Chondrocyte (in vitro differentiated cells): ENCODE results near the gene MGST2. TPM values are rescaled to one million over a fixed set of nuclear protein-coding genes. Genes with fewer than 3 reads are reported as not detected.

Source experiments
- DNase-seq: peaks from one replicate; pipeline ENCODE4 v3.0.0; 2021; ENCODE audit warnings: mixed read lengths, low spot score
- H3K27ac Mint-ChIP-seq: one replicate; pipeline ENCODE4 v1.8.0; 2021; ENCODE audit warnings: mild to moderate bottlenecking, moderate library complexity, mixed read lengths; ENCODE audit not compliant: unreplicated experiment
- H3K27me3 Mint-ChIP-seq: 2 replicates; pipeline ENCODE4 v1.8.0; 2021; ENCODE audit warnings: low read depth, mixed read lengths
- H3K36me3 Mint-ChIP-seq: 2 replicates; pipeline ENCODE4 v1.8.0; 2021; ENCODE audit warnings: low read depth, mixed read lengths
- H3K4me1 Mint-ChIP-seq: 2 replicates; pipeline ENCODE4 v1.8.0; 2021; ENCODE audit warnings: low read depth, mild to moderate bottlenecking, mixed read lengths
- H3K4me3 Mint-ChIP-seq: one replicate; pipeline ENCODE4 v1.8.0; 2021; ENCODE audit warnings: mild to moderate bottlenecking, moderate library complexity, mixed read lengths; ENCODE audit not compliant: unreplicated experiment
- H3K9me3 Mint-ChIP-seq: 2 replicates; pipeline ENCODE4 v1.8.0; 2021; ENCODE audit warnings: low read depth, mixed read lengths
- total RNA-seq: library from RNA; stranded (reverse); gene quantifications from 3 replicates; pipeline ENCODE4 v1.2.1, GENCODE V29; 2021
- TF ChIP-seq, protein P1 (sequence below): fragments of 200-600 bp; sonication (generic); IDR thresholded peaks from 2 replicates; pipeline ENCODE4 v1.5.0; 2021; ENCODE audit warnings: antibody characterized with exemption, mild to moderate bottlenecking, moderate library complexity

The MGST2 gene
- total RNA-seq, 1 donor from 2014 or later = 23.7 TPM

DNA sequence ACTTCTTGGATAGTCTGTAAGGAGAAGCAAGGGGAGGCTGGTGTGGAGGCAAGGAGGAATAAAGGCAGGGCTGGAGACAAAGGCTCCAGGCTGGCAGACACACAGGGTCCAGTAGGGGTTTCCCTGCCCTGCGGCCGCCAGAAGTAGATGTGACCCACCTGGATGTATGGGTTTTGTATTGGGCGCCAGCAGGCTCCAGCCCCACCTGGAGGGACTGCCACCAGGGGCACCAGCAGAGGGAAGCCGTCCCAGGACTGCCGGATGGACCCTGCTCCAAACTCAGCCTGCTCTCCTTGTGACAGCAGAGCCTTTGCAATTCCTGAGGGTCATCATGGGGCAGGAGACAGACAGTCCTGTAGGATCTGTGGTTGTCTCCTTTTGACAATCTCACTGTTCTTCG, 52.7 kb downstream of the MGST2 start:
- Mint-ChIP-seq H3K4me1 (peaks cover 14% of the 10 kb centered on the region), H3K36me3 (peaks cover 2% of the 10 kb centered on the region), H3K27me3 (no peaks in the 10 kb centered on the region), H3K27ac (no peak overlapping the region), H3K4me3 (no peak overlapping the region), H3K9me3 (no peaks in the 10 kb centered on the region)
- no peak for DNase-seq
- TF ChIP-seq, protein P1, sequence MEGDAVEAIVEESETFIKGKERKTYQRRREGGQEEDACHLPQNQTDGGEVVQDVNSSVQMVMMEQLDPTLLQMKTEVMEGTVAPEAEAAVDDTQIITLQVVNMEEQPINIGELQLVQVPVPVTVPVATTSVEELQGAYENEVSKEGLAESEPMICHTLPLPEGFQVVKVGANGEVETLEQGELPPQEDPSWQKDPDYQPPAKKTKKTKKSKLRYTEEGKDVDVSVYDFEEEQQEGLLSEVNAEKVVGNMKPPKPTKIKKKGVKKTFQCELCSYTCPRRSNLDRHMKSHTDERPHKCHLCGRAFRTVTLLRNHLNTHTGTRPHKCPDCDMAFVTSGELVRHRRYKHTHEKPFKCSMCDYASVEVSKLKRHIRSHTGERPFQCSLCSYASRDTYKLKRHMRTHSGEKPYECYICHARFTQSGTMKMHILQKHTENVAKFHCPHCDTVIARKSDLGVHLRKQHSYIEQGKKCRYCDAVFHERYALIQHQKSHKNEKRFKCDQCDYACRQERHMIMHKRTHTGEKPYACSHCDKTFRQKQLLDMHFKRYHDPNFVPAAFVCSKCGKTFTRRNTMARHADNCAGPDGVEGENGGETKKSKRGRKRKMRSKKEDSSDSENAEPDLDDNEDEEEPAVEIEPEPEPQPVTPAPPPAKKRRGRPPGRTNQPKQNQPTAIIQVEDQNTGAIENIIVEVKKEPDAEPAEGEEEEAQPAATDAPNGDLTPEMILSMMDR = no peak

DNA sequence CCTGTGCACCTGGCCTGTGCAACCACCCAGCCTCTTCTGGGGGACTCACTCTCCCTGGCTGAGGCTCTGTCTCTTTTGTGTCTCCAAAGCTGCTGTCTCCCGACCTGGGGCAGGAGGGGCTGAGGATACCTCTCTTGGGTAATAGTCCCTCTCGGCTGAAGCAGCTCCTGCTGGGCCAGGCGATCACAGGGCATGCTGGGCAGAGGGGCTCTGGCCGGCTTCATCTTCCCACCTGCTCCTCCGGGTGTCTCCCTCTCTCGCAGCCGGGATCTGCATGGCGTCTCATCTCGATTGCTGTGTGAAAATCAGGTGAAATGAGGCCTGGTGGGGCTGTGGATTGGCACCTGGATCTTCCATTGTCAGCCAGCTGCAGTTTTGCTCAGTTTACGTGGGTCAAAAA, 53.2 kb downstream of the MGST2 start:
- Mint-ChIP-seq H3K9me3 (no peaks in the 10 kb centered on the region), H3K36me3 (peaks cover 2% of the 10 kb centered on the region), H3K4me1 (peaks cover 14% of the 10 kb centered on the region), H3K27me3 (no peaks in the 10 kb centered on the region), H3K27ac (no peak overlapping the region), H3K4me3 (no peak overlapping the region)
- TF ChIP-seq, protein P1 = no peak
- DNase-seq = no peak

DNA sequence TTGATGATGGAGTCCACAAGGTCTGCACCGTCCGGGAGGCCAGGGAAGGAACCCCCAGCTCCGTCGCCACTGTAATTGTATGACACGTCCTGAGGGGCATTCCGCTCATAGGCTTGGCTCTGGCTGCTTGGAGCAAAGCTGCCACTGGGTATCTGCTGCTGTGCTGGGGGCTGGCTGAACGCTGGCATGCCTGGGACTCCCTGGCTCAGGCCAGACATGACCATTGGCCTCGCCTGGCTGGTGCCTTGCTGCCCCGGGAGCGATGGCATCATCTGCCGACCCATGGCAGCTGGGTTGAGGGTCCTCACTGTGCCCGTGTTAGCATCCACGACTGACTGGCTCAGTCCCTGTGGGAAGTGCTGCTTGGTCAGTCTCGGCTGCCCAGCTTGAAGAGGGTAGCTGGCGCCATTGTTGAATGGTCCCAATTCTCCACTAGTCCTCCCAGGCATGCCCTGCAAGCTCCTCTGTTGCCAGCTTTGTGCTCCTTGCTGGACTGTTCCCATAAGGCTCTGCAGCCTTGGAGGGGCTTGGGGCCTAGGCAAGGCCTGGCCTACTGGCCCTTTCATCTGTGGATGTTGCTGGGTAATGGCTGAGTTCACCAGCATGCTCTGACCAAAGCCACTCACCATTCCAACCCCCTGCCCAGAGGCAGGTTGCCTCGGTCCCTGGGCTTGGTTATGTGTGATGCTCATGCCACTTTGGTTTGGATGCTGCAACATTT, 53.9 kb downstream of the MGST2 start:
- no peaks in the 10 kb centered on the region for H3K27me3 Mint-ChIP-seq
- no peaks in the 10 kb centered on the region for H3K9me3 Mint-ChIP-seq
- no peak for DNase-seq
- H3K4me3 Mint-ChIP-seq = no peak overlapping the region
- TF ChIP-seq, protein P1 = no peak
- H3K27ac Mint-ChIP-seq = no peak overlapping the region
- peaks cover 2% of the 10 kb centered on the region for H3K36me3 Mint-ChIP-seq
- H3K4me1 Mint-ChIP-seq = peaks cover 14% of the 10 kb centered on the region

DNA sequence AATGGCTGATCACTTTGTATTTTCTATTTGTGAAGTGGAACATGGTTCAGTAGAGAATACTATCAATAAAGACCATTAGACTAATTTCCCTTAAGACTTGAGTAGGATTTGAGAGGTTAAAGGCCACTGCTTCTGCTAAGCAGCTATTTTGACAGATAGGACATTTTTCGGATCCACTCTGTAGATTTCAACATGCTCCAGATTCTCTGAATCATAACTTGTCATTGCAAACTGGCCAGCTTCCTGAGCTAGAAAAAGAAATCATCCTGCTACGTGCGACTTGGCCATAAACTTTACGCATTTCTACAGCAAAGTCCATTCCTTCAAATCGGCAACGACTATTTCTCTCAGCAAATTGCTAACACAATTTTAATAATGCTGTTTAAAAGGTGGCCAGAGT, 55.2 kb downstream of the MGST2 start:
- TF ChIP-seq, protein P1 = no peak
- peaks cover 2% of the 10 kb centered on the region for H3K36me3 Mint-ChIP-seq
- DNase-seq = no peak

DNA sequence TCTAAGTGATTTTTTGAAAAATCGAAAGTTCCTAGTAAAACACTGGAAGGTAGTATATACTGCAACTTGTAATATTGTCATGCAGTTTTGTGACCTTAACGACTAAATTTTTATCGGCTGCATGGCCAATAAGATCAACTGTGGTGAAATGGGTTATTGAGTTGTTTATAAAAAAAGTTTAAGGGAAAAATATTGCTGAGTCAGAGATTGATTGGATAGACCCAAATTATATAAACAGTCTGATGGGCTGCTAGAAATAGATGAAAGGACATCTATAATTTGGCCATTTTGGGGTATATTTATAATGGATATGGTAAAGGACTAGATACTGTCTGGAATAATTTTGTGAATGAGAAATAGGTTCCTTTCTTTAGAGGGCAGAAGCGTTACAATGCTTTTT, 56.2 kb downstream of the MGST2 start:
- TF ChIP-seq, protein P1 = no peak
- peaks cover 2% of the 10 kb centered on the region for H3K36me3 Mint-ChIP-seq
- no peak overlapping the region for H3K27ac Mint-ChIP-seq

More for the DNA sequence above, 55.2 kb downstream of the MGST2 start:
- Mint-ChIP-seq H3K27me3 (no peaks in the 10 kb centered on the region), H3K4me1 (peaks cover 6% of the 10 kb centered on the region), H3K9me3 (no peaks in the 10 kb centered on the region), H3K4me3 (no peak overlapping the region), H3K27ac (no peak overlapping the region)

More for the DNA sequence above, 56.2 kb downstream of the MGST2 start:
- Mint-ChIP-seq H3K4me3 (no peak overlapping the region), H3K27me3 (no peaks in the 10 kb centered on the region), H3K9me3 (no peaks in the 10 kb centered on the region), H3K4me1 (no peaks in the 10 kb centered on the region)
- no peak for DNase-seq
